Measurements from ENCODE around the gene SKIC2.
"Not testable (repeated sequence)": the region's sequence is repeated elsewhere in the genome, so short reads cannot be mapped to it uniquely, and the experiment has no call there.

Gene SKIC2

GRCh38 chr6:31958741-31959739 lies at the start of gene SKIC2, which contains the start of gene NELFE:
SKIC2 (plus strand) TSS chr6:31959175; CDS start chr6:31959193, 18 bp downstream.
NELFE (minus strand) TSS chr6:31958971; CDS start chr6:31958446, 525 bp downstream.
- DNase-seq (ENCODE audit: low read depth in 2 of 3, low spot score in 1 of 3) = peak; percentile 97 to 98 (median 98)

- not testable (repeated sequence) for DNase-seq (ENCODE audit: low read depth in 2 of 3, low spot score in 1 of 3)
Measured at GRCh38 chr6:31909298-31909697, 49.7 kb upstream of the SKIC2 start.

GRCh38 chr6:31911826-31912585 lies 47.0 kb upstream of the SKIC2 start:
- no peak for DNase-seq (ENCODE audit: low read depth in 2 of 3, low spot score in 1 of 3)

GRCh38 chr6:31915351-31915750 lies 43.6 kb upstream of the SKIC2 start:
- DNase-seq (ENCODE audit: low read depth in 2 of 3, low spot score in 1 of 3) = no peak

DNA sequence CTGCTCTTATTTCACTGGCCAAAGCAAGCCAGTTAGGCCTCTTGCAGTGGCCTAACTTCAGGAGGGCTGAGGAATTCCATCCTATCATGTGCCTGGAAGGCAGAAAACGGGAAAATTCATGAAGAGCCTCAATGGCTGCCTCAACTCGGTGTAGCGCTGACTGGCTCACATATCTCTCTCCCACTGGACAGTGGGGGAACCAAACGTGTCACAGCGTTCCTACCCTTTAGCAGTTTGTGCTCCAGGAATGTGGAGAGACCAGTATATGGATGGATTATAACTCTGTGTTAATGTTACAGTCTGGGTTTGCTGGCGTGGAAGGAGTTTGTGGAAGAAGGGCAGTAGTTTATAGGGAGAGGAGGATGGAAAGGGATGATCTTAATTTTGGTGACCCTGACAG lies 43.2 kb upstream of the SKIC2 start:
- no peak for DNase-seq (ENCODE audit: low read depth in 2 of 3, low spot score in 1 of 3)

DNA sequence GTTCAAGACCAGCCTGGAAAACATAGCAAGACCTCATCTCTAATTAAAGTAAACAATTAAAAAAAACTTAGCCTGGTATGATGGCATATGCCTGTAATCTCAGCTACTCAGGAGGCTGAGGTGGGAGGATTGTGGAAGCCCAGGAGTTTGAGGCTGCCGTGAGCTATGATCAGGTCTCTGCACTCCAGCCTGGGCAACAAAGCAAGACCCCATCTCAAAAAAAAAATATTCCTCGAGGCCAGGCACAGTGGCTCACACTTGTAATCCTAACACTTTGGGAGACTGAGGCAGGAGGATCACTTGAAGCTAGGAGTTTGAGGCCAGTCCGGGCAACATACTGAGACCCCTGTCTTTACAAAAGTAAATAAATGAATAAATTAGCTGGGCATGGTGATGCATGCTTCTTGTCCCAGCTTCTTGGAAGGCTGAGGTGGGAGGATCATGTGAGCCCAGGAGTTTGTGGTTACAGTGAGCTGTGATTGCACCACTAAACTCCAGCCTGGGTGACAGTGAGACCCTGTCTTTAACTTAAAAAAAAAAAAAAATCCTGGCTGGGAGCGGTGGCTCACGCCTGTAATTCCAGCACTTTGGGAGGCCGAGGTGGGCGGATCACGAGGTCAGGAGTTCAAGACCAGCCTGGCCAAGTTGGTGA lies 40.8 kb upstream of the SKIC2 start:
- DNase-seq (ENCODE audit: low read depth in 2 of 3, low spot score in 1 of 3) = no peak

DNA sequence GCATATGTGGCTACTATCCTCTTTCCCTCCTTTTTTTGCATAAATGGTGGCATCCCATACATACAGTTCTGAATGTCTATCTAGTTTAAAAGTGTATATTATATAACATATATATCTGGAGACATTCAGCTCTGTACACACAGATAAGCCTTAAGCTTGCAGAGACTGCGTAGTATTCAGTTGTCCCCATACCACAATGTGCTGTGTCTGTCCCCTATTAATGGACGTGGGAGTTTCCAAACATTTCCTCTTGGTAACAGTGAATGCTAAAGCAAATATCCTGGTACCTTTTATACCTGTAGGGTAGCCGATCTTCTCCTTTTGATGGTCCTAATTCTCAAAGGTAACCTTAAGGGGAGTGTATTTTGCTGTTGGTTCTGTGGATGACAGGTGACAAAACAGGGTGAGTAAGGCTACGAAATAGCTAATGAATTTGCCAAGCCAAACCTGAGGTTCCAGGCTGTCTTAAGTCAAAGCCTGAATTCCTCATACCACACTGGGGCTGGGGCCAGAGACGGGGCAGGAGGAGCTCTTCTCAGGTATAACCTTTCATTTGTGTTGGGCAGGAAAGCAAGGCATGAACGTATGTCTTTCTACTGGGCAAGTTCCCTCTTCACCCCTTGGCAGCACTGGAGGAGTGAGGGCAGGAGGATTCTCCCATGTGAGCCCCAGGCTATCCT lies 39.2 kb upstream of the SKIC2 start:
- no peak for DNase-seq (ENCODE audit: low read depth in 2 of 3, low spot score in 1 of 3)

DNA sequence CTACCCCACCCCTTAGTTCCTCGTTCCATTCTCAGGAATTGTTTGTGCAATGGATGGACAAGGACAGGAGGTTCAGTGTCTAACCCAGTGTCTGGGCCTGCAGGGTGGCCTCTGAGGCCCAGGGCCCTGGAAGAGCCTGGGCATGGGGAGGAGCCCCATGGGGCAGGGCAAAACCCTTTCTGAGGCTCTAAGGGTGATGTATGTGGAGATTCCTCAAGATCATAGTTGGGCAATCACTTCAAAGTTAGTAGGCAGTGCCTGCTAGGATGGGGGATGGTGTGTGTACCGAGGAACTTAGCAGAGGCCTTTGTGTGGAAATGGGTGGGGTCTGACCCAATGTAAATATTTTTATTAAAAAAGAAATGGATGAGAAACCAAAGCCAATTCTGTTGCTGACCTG lies 38.2 kb upstream of the SKIC2 start:
- DNase-seq (ENCODE audit: low read depth in 2 of 3, low spot score in 1 of 3) = no peak

- no peak for DNase-seq (ENCODE audit: low read depth in 2 of 3, low spot score in 1 of 3)
Measured at GRCh38 chr6:31922942-31923341, 36.0 kb upstream of the SKIC2 start.

GRCh38 chr6:31927242-31927862 lies 31.6 kb upstream of the SKIC2 start, which contains the start of gene C2:
C2 (plus strand) TSS chr6:31927717; CDS start chr6:31927753, 36 bp downstream.
- DNase-seq (ENCODE audit: low read depth in 2 of 3, low spot score in 1 of 3) = no peak

DNA sequence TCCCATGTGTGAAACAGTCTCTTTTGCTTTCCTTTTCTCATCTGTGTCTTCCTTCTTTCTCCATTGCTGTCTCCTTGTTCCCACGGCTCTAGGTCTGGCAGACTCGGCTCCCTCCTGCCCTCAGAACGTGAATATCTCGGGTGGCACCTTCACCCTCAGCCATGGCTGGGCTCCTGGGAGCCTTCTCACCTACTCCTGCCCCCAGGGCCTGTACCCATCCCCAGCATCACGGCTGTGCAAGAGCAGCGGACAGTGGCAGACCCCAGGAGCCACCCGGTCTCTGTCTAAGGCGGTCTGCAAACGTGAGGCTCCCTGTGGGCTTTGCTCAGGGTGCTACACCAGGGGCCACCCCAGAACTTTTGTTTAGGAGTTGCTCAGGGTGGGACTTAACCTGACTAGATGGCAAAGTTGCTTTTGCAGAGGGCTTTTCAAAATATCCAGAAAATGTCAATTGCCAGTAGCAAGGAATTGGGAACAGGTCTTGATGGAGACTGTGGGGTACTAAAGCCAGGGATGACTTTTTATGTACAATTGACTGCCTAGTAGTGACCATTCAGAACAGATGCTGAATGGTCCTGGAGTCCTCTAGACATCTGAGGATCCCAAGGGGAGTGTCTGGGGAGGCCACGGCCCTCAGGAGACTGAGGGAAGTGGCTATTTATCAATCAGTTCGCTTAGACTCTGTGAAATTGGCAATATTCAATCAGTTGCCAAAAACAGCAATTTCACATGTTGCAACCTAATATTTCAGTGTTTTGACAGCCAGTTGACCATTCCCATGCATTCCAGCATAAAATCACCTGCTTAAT lies 30.9 kb upstream of the SKIC2 start:
- DNase-seq (ENCODE audit: low read depth in 2 of 3, low spot score in 1 of 3) = no peak

DNA sequence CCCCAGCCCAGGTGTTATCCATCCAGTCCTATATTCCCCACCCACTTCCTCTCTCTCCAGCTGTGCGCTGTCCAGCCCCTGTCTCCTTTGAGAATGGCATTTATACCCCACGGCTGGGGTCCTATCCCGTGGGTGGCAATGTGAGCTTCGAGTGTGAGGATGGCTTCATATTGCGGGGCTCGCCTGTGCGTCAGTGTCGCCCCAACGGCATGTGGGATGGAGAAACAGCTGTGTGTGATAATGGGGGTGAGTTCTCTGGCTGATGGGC lies 30.4 kb upstream of the SKIC2 start:
- no peak for DNase-seq (ENCODE audit: low read depth in 2 of 3, low spot score in 1 of 3)

GRCh38 chr6:31930962-31931361 lies 28.0 kb upstream of the SKIC2 start:
- DNase-seq (ENCODE audit: low read depth in 2 of 3, low spot score in 1 of 3) = no peak

- not testable (repeated sequence) for DNase-seq (ENCODE audit: low read depth in 2 of 3, low spot score in 1 of 3)
Measured at GRCh38 chr6:31932137-31932536, 26.8 kb upstream of the SKIC2 start.

- no peak for DNase-seq (ENCODE audit: low read depth in 2 of 3, low spot score in 1 of 3)
Measured at GRCh38 chr6:31933537-31933936, 25.4 kb upstream of the SKIC2 start.

- DNase-seq (ENCODE audit: low read depth in 2 of 3, low spot score in 1 of 3) = no peak
Measured at GRCh38 chr6:31935021-31935420, 24.0 kb upstream of the SKIC2 start.

- no peak for DNase-seq (ENCODE audit: low read depth in 2 of 3, low spot score in 1 of 3)
Measured at GRCh38 chr6:31935823-31936222, 23.2 kb upstream of the SKIC2 start.

DNA sequence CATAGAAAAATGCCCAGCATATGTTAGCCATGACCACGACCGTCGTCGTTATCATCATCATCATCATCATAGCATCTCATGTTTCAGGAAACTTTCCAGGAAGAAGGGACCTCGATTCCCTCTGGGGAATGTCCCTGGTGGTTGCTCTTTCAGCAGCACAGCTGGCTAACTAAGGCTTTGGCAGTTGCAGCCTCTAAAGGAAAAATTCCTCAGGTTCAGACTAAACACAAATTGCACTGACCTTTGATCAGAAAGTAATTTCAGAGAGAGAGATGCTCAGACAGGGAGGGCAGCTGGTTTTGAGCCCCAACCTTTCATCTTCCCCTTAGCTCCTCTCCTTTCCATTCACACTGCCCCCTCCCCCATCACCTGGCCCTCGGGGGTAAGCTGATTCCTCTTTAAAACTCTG lies 18.7 kb upstream of the SKIC2 start:
- no peak for DNase-seq (ENCODE audit: low read depth in 2 of 3, low spot score in 1 of 3)

DNA sequence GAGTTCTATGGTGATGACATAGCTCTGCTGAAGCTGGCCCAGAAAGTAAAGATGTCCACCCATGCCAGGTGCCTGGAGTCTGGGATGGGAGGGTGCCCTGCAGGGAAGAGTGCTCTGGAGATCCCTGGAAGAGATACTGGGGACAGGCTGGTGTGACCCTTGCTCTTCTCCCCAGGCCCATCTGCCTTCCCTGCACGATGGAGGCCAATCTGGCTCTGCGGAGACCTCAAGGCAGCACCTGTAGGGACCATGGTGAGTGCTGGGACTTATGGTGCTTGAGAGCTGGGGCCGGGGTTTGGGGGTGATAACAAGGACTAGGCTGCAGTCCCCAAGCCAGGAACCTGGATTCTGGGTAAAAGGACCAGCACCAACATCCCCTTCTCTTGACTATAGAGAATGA lies 15.2 kb upstream of the SKIC2 start:
- DNase-seq (ENCODE audit: low read depth in 2 of 3, low spot score in 1 of 3) = no peak

DNA sequence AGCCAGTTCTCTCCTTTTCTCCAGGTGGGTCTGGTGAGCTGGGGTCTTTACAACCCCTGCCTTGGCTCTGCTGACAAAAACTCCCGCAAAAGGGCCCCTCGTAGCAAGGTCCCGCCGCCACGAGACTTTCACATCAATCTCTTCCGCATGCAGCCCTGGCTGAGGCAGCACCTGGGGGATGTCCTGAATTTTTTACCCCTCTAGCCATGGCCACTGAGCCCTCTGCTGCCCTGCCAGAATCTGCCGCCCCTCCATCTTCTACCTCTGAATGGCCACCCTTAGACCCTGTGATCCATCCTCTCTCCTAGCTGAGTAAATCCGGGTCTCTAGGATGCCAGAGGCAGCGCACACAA lies 13.8 kb upstream of the SKIC2 start:
- DNase-seq (ENCODE audit: low read depth in 2 of 3, low spot score in 1 of 3) = no peak
